Mammary epithelial cell (primary cell): Measurements from ENCODE around the gene NTPCR.

Experiments
- EZH2 ChIP-seq: IDR thresholded peaks from 2 replicates; pipeline ENCODE4 v1.6.1; 2012; ENCODE audit warnings: low read length, inconsistent platforms, borderline replicate concordance
- TF ChIP-seq, protein P1 (sequence below), 2 donors: IDR thresholded peaks in 1 of 2; conservative IDR thresholded peaks in 1 of 2; 2 replicates each; pipeline ENCODE4 v1.5.1; 2011 to 2012; ENCODE audit warnings: inconsistent platforms in 2 of 2, low read length in 2 of 2, mild to moderate bottlenecking in 2 of 2, control low read depth in 1 of 2, low read depth in 1 of 2; ENCODE audit not compliant: insufficient read depth in 1 of 2; ENCODE audit errors: extremely low read depth in 1 of 2

DNA sequence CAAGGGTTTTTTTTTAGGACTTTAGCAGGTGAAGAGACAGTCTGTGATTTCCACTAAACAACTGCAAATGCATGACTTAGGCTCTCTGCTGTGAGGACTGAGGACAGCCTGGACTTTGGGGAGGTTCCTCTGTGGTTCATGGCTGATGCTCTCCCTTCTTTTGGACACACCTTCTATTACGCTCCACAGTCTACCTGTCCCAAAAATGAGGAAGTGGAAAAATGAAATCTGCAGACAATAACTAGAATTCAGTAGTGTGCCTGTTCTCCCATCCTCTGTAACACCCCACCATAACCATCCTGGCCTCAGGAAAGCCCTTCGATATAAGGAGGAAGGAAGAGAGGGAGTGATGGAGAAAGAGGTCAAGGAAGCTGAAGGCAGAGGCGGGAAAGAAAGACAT, 68.7 kb downstream of the NTPCR start:
- no peak for TF ChIP-seq EZH2
- TF ChIP-seq, protein P1, sequence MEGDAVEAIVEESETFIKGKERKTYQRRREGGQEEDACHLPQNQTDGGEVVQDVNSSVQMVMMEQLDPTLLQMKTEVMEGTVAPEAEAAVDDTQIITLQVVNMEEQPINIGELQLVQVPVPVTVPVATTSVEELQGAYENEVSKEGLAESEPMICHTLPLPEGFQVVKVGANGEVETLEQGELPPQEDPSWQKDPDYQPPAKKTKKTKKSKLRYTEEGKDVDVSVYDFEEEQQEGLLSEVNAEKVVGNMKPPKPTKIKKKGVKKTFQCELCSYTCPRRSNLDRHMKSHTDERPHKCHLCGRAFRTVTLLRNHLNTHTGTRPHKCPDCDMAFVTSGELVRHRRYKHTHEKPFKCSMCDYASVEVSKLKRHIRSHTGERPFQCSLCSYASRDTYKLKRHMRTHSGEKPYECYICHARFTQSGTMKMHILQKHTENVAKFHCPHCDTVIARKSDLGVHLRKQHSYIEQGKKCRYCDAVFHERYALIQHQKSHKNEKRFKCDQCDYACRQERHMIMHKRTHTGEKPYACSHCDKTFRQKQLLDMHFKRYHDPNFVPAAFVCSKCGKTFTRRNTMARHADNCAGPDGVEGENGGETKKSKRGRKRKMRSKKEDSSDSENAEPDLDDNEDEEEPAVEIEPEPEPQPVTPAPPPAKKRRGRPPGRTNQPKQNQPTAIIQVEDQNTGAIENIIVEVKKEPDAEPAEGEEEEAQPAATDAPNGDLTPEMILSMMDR (conservative IDR thresholded peaks at IDR 0.05 in 1 of 2, IDR thresholded peaks at IDR 0.05 in 1 of 2; ENCODE audit: extremely low read depth in 1 of 2, insufficient read depth in 1 of 2, low read depth in 1 of 2, low read length in 2 of 2) = no peak
